ENCODE results near the gene PHAX.
"Not testable (repeated sequence)": the region's sequence is repeated elsewhere in the genome, so short reads cannot be mapped to it uniquely, and the experiment has no call there.

The PHAX gene

GRCh38 chr5:126603402-126603991, 2.8 kb downstream of the PHAX start:
- no peak for DNase-seq (ENCODE audit: low spot score)

GRCh38 chr5:126605525-126605924, 4.8 kb downstream of the PHAX start:
- DNase-seq (ENCODE audit: low spot score), result no peak

GRCh38 chr5:126610160-126610559, 9.4 kb downstream of the PHAX start:
- DNase-seq (ENCODE audit: low spot score), result no peak

- DNase-seq (ENCODE audit: low spot score), result no peak
These were observed 9.9 kb downstream of the PHAX start for GRCh38 chr5:126610616-126611015.

- no peak for DNase-seq (ENCODE audit: low spot score)
These were observed 13.3 kb downstream of the PHAX start for GRCh38 chr5:126613941-126614592.

GRCh38 chr5:126615286-126615685, 14.5 kb downstream of the PHAX start:
- DNase-seq (ENCODE audit: low spot score), result no peak

GRCh38 chr5:126617603-126618002, 16.9 kb downstream of the PHAX start:
- not testable (repeated sequence) for DNase-seq (ENCODE audit: low spot score)

- no peak for DNase-seq (ENCODE audit: low spot score)
These were observed 19.0 kb downstream of the PHAX start for GRCh38 chr5:126619781-126620180.

- no peak for DNase-seq (ENCODE audit: low spot score)
These were observed 23.8 kb downstream of the PHAX start for GRCh38 chr5:126624534-126624933.

GRCh38 chr5:126628102-126628501, 27.4 kb downstream of the PHAX start:
- DNase-seq (ENCODE audit: low spot score), result no peak

- DNase-seq (ENCODE audit: low spot score), result no peak
These were observed 31.2 kb downstream of the PHAX start for GRCh38 chr5:126631920-126632319.

- DNase-seq (ENCODE audit: low spot score), result no peak
These were observed 32.8 kb downstream of the PHAX start for GRCh38 chr5:126633552-126633951.

GRCh38 chr5:126635585-126635984, 34.8 kb downstream of the PHAX start:
- no peak for DNase-seq (ENCODE audit: low spot score)

GRCh38 chr5:126636956-126637355, 36.2 kb downstream of the PHAX start:
- DNase-seq (ENCODE audit: low spot score), result no peak

GRCh38 chr5:126640866-126641265, 40.1 kb downstream of the PHAX start:
- DNase-seq (ENCODE audit: low spot score), result no peak

GRCh38 chr5:126641387-126641786, 40.6 kb downstream of the PHAX start:
- DNase-seq (ENCODE audit: low spot score), result no peak

- DNase-seq (ENCODE audit: low spot score), result no peak
These were observed 44.4 kb downstream of the PHAX start for GRCh38 chr5:126645132-126645531.

- DNase-seq (ENCODE audit: low spot score), result no peak
These were observed 46.3 kb downstream of the PHAX start for GRCh38 chr5:126647071-126647470.

GRCh38 chr5:126648471-126648870, 47.7 kb downstream of the PHAX start:
- DNase-seq (ENCODE audit: low spot score), result no peak

- not testable (repeated sequence) for DNase-seq (ENCODE audit: low spot score)
These were observed 48.3 kb downstream of the PHAX start for GRCh38 chr5:126649057-126649456.

GRCh38 chr5:126649709-126650108, 49.0 kb downstream of the PHAX start:
- not testable (repeated sequence) for DNase-seq (ENCODE audit: low spot score)

- DNase-seq (ENCODE audit: low spot score), result no peak
These were observed 49.7 kb downstream of the PHAX start for GRCh38 chr5:126650463-126650862.

GRCh38 chr5:126651013-126651577, 50.3 kb downstream of the PHAX start:
- DNase-seq (ENCODE audit: low spot score), result no peak
